ENCODE results near the gene INSIG1.

INSIG1 gene

DNA sequence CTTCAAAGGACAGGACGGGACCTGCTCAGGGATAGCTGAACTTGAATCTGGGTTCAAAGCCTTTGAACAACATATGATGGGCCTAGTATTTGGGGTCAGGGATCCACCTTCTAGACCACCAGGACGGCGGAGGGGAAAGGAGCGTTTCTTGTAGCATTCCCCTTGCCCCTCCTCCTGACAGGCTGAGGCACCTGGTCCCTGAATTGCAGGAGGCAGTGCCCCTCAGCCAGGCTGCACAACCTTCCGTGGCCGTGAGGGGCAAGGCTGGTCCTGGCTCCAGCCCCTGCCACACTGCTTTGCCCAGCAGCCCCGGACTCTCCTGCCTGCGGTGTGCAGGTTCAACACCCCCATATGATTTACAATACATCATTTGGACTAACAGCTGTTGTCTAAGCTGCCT, 58.1 kb downstream of the INSIG1 start:
- CTCF ChIA-PET: interaction anchor here (0.6 to 2.3 kb wide), 7 partner anchors 9 to 432 kb away, joined by 3 to 11 read pairs (median 3); no protein-coding TSS in a partner anchor
- POLR2A ChIA-PET: no interaction called here
- no peak overlapping the region for H3K27ac ChIP-seq (ENCODE audit: extremely low read depth, low read depth, low read length)

DNA sequence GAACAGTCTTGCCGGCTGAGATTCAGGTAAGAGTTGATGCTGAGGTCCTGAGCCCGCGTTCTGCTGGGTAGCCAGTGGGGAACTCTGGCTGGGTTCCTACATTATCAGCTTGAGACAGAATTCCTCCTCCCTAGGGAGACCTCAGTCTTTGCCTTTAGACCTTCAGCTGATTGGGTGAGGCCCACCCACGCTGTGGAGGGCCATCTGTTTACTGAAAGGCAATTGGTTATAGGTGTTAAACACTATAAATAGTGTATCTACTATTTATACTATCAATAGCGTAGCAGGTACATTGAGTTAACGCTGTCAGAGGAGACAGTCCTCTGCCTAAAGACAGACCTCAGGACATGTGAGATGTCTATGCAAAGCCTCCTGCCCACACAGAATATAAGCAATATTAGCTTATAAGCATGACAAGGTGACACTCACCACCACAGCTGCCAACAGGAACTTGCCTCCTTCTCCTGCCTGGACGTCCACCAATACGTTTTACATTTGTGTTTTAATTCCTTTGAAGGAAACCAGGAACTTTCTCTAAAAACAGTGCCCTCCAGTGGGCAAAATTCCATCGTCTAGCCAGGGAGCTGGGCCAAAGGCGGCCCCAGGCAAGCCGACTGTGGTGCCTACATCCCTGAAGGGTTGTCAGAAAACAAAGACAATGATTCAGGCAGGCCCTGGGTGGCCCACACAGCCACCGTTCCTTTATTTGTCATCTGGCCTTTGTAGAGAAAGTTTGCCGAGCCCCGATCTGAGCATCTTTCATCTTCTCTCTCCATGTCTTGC, 58.8 kb downstream of the INSIG1 start:
- no peak overlapping the region for H3K27ac ChIP-seq (ENCODE audit: extremely low read depth, low read depth, low read length)
- H3K9me3 ChIP-seq (ENCODE audit: control insufficient read depth, insufficient read depth, low read depth, low read length): no peaks in the 10 kb centered on the region
- no peaks in the 10 kb centered on the region for H3K36me3 ChIP-seq (ENCODE audit: control insufficient read depth in 2 of 2, insufficient read depth in 1 of 2, low read length in 2 of 2)
- H3K4me1 ChIP-seq (ENCODE audit: control insufficient read depth, insufficient read depth, low read length): no peaks in the 10 kb centered on the region
- TF ChIP-seq KLF10 (tag by site-specific recombination; IDR thresholded peaks at IDR 0.05): no peak
- TF ChIP-seq ZNF585B (tag by site-specific recombination; IDR thresholded peaks at IDR 0.05): no peak
- no peak for TF ChIP-seq ZNF558 (tag by site-specific recombination; IDR thresholded peaks at IDR 0.05)
- no peak for TF ChIP-seq HOXA7 (CRISPR knock-in tag; IDR thresholded peaks at IDR 0.05; ENCODE audit: borderline replicate concordance)
- peak; percentile 95 for TF ChIP-seq ZNF10 (tag by site-specific recombination; IDR thresholded peaks at IDR 0.05)
- no peak for TF ChIP-seq GLIS2 (tag by site-specific recombination; IDR thresholded peaks at IDR 0.05)
- TF ChIP-seq MEIS1 (CRISPR knock-in tag; IDR thresholded peaks at IDR 0.05; ENCODE audit: borderline replicate concordance): no peak
- no peak for TF ChIP-seq ZBTB1 (tag by site-specific recombination; IDR thresholded peaks at IDR 0.05)
- TF ChIP-seq RBAK (tag by site-specific recombination; IDR thresholded peaks at IDR 0.05): no peak
- peak; percentile 16; the same call in 1 of the 2 replicates for TF ChIP-seq ZNF654 (tag by site-specific recombination; IDR thresholded peaks at IDR 0.05; ENCODE audit: low read depth)
- no peak for TF ChIP-seq ZBTB17 (tag by site-specific recombination; IDR thresholded peaks at IDR 0.05)
- no peak overlapping the region for H3K4me3 ChIP-seq (ENCODE audit: low read depth, low read length)
- CTCF ChIA-PET: interaction anchor here (0.5 to 2.8 kb wide), 18 partner anchors 12 to 1672 kb away, joined by 3 to 18 read pairs (median 3); no protein-coding TSS in a partner anchor
- POLR2A ChIA-PET: no interaction called here

More for the DNA sequence above, 58.1 kb downstream of the INSIG1 start:
- Histone ChIP-seq H3K9me3 (ENCODE audit: control insufficient read depth, insufficient read depth, low read depth, low read length) (no peaks in the 10 kb centered on the region), H3K4me1 (ENCODE audit: control insufficient read depth, insufficient read depth, low read length) (no peaks in the 10 kb centered on the region), H3K36me3 (ENCODE audit: control insufficient read depth in 2 of 2, insufficient read depth in 1 of 2, low read length in 2 of 2) (no peaks in the 10 kb centered on the region), H3K4me3 (ENCODE audit: low read depth, low read length) (no peak overlapping the region)
- no peak for TF ChIP-seq GLIS1 (tag by site-specific recombination; IDR thresholded peaks at IDR 0.05)
- no peak for TF ChIP-seq ZNF549 (tag by site-specific recombination; IDR thresholded peaks at IDR 0.05)
- no peak for TF ChIP-seq ZFP69B (tag by site-specific recombination; IDR thresholded peaks at IDR 0.05)
- TF ChIP-seq, protein P1, sequence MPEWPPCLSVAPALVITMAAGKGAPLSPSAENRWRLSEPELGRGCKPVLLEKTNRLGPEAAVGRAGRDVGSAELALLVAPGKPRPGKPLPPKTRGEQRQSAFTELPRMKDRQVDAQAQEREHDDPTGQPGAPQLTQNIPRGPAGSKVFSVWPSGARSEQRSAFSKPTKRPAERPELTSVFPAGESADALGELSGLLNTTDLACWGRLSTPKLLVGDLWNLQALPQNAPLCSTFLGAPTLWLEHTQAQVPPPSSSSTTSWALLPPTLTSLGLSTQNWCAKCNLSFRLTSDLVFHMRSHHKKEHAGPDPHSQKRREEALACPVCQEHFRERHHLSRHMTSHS (tag by site-specific recombination; IDR thresholded peaks at IDR 0.05): no peak
- no peak for TF ChIP-seq ZNF433 (tag by site-specific recombination; IDR thresholded peaks at IDR 0.05; ENCODE audit: low read depth)
- no peak for TF ChIP-seq ZNF132 (tag by site-specific recombination; IDR thresholded peaks at IDR 0.05; ENCODE audit: borderline replicate concordance)
- TF ChIP-seq ZNF335 (tag by site-specific recombination; conservative IDR thresholded peaks at IDR 0.05): no peak
- TF ChIP-seq ZNF514 (tag by site-specific recombination; IDR thresholded peaks at IDR 0.05): no peak
- no peak for TF ChIP-seq RBAK (tag by site-specific recombination; IDR thresholded peaks at IDR 0.05)
- no peak for TF ChIP-seq ZNF404 (tag by site-specific recombination; IDR thresholded peaks at IDR 0.05)
- no peak for TF ChIP-seq ZNF501 (tag by site-specific recombination; IDR thresholded peaks at IDR 0.05)
- no peak for TF ChIP-seq ZIC2 (tag by site-specific recombination; IDR thresholded peaks at IDR 0.05)
- TF ChIP-seq ZNF473 (tag by site-specific recombination; IDR thresholded peaks at IDR 0.05): no peak
- TF ChIP-seq, protein P2, sequence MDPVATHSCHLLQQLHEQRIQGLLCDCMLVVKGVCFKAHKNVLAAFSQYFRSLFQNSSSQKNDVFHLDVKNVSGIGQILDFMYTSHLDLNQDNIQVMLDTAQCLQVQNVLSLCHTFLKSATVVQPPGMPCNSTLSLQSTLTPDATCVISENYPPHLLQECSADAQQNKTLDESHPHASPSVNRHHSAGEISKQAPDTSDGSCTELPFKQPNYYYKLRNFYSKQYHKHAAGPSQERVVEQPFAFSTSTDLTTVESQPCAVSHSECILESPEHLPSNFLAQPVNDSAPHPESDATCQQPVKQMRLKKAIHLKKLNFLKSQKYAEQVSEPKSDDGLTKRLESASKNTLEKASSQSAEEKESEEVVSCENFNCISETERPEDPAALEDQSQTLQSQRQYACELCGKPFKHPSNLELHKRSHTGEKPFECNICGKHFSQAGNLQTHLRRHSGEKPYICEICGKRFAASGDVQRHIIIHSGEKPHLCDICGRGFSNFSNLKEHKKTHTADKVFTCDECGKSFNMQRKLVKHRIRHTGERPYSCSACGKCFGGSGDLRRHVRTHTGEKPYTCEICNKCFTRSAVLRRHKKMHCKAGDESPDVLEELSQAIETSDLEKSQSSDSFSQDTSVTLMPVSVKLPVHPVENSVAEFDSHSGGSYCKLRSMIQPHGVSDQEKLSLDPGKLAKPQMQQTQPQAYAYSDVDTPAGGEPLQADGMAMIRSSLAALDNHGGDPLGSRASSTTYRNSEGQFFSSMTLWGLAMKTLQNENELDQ (tag by site-specific recombination; IDR thresholded peaks at IDR 0.05; ENCODE audit: low read depth): no peak
- TF ChIP-seq, protein P3, sequence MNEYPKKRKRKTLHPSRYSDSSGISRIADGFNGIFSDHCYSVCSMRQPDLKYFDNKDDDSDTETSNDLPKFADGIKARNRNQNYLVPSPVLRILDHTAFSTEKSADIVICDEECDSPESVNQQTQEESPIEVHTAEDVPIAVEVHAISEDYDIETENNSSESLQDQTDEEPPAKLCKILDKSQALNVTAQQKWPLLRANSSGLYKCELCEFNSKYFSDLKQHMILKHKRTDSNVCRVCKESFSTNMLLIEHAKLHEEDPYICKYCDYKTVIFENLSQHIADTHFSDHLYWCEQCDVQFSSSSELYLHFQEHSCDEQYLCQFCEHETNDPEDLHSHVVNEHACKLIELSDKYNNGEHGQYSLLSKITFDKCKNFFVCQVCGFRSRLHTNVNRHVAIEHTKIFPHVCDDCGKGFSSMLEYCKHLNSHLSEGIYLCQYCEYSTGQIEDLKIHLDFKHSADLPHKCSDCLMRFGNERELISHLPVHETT (tag by site-specific recombination; IDR thresholded peaks at IDR 0.05): no peak
- TF ChIP-seq ZNF677 (tag by site-specific recombination; IDR thresholded peaks at IDR 0.05): no peak
- TF ChIP-seq IKZF3 (tag by site-specific recombination; IDR thresholded peaks at IDR 0.05): no peak
